ENCODE results near the gene SNRPD2.

The SNRPD2 gene

DNA sequence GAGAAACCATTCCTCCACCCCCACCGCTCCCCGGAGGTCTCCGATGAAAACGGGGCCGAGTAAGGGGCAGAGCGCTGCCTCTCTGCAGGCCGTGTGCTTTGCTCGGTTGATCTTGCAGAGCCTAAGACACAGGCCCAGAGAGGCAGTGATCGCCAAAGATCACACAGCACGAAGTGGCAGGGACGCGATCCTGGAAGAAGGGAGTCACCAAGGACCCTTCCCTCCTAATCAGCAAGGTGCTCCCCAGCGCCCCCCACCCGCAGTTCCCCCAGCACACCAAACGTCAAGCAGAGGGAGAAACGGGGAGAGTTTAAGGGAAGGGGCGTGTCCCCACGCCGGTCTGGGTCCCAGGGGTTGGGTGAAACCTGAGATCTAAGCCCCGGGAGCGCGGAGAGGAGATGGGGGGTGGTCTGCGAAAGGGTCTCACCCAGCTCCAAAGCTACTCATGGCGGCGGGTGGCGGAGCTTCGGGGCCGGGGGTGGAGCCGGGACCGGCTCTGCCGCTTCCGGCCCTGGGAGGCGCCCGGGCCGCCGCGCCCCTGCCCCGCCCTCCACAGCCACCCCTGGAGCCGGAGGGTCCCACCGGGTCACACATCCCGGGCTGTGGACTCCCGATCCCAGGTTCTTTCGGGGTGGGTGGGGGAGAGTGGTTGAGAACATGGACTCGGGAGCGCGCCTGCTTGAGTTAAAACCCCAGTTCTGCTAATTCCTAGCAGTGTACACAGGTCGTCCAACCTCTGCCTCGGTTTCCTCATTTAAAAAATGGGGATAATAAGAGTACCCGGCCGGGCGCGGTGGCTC is 52.6 kb downstream of the SNRPD2 start, which contains the start of gene EML2:
Gene EML2, minus strand, starts transcription at position 468 of the 800 bp plus-strand sequence. Its CDS starts 21 bp downstream, at position 447.
- no peaks in the 10 kb centered on the region for H3K9me3 ChIP-seq (ENCODE audit: insufficient read depth, low read depth, low read length)
- peaks cover 11% of the 10 kb centered on the region; the same call in 1 of the 2 replicates for H3K79me2 ChIP-seq (ENCODE audit: insufficient read depth, low read length)
- no peaks in the 10 kb centered on the region for H3K9me2 ChIP-seq (replicated peaks; ENCODE audit: low read depth, low read length)
- H3K36me3 ChIP-seq (ENCODE audit: insufficient read depth, low read length): no peaks in the 10 kb centered on the region
- peak within 1 kb of the TSS; percentile 83 for H3K9ac ChIP-seq (ENCODE audit: low read depth, low read length, poor library complexity, severe bottlenecking)
- H3K4me1 ChIP-seq (ENCODE audit: insufficient read depth, low read length, poor library complexity, severe bottlenecking): peaks cover 12% of the 10 kb centered on the region
- peak within 1 kb of the TSS; percentile 98 for H3K4me2 ChIP-seq (ENCODE audit: low read depth, low read length, poor library complexity, severe bottlenecking)
- H3F3A ChIP-seq (ENCODE audit: low read depth): peaks cover 5% of the 10 kb centered on the region; the same call in 1 of the 2 replicates
- H3K27me3 ChIP-seq (ENCODE audit: insufficient read depth, low read length, poor library complexity, severe bottlenecking): no peaks in the 10 kb centered on the region
- H3K4me3 ChIP-seq (ENCODE audit: low read length, poor library complexity, severe bottlenecking): peak within 1 kb of the TSS; percentile 86
- H2AFZ ChIP-seq (ENCODE audit: low read length): peak within 1 kb of the TSS; percentile 92
- TF ChIP-seq CTCF (conservative IDR thresholded peaks at IDR 0.05; ENCODE audit: low read length) (peak; percentile 57), EZH2phosphoT487 (IDR thresholded peaks at IDR 0.05; ENCODE audit: borderline replicate concordance) (no peak)
- H4K20me1 ChIP-seq (ENCODE audit: insufficient read depth, low read length, poor library complexity, severe bottlenecking): no peaks in the 10 kb centered on the region

DNA sequence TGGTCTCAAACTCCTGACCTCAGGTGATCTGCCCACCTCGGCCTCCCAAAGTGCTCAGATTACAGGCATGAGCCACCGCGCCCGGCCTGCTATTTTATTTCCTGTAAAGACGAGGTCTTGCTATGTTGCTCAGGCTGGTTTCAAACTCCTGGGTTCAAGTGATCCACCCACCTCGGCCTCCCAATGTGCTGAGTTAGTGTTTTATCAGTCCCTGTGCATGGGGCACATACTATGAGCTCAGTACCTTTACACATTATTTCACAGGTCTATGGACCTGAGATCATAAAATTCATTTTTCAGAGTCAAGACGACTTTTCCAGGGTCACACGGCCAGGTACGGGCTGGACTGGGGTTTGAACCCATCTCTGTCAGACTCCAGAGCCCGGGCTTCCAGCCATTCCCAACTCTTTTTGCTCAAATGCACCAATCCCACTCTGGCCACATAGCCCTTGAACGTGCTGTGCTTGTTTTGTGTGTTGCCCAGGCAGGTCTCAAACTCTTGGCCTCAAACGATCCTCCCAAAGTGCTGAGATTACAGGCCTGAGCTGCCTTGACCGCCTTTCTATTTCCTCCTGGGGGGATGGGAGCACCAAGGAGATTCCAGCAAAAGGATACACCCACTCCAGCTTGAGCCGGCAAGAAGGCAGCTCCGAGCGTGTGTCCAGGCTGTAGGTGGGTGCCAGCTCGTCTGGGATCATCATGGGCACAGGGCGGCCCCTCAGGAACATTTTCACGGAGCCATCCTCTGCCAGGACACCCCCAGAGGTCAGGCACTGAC is 53.7 kb downstream of the SNRPD2 start:
- Histone ChIP-seq H2AFZ (ENCODE audit: low read length) (no peak overlapping the region), H3K36me3 (ENCODE audit: insufficient read depth, low read length) (no peaks in the 10 kb centered on the region), H3K4me2 (ENCODE audit: low read depth, low read length, poor library complexity, severe bottlenecking) (peak overlapping the region; percentile 98), H3K9me2 (replicated peaks; ENCODE audit: low read depth, low read length) (no peaks in the 10 kb centered on the region), H3K9ac (ENCODE audit: low read depth, low read length, poor library complexity, severe bottlenecking) (peak overlapping the region; percentile 83), H3F3A (ENCODE audit: low read depth) (0 out of 2 replicates have a peak, but pooled peaks cover 5% of the 10 kb centered on the region), H4K20me1 (ENCODE audit: insufficient read depth, low read length, poor library complexity, severe bottlenecking) (no peaks in the 10 kb centered on the region), H3K79me2 (ENCODE audit: insufficient read depth, low read length) (peaks cover 11% of the 10 kb centered on the region; the same call in 1 of the 2 replicates), H3K9me3 (ENCODE audit: insufficient read depth, low read depth, low read length) (no peaks in the 10 kb centered on the region), H3K4me1 (ENCODE audit: insufficient read depth, low read length, poor library complexity, severe bottlenecking) (peaks cover 12% of the 10 kb centered on the region), H3K27me3 (ENCODE audit: insufficient read depth, low read length, poor library complexity, severe bottlenecking) (no peaks in the 10 kb centered on the region), H3K4me3 (ENCODE audit: low read length, poor library complexity, severe bottlenecking) (peak overlapping the region; percentile 86)
- no peak for TF ChIP-seq CTCF (conservative IDR thresholded peaks at IDR 0.05; ENCODE audit: low read length)
- no peak for TF ChIP-seq EZH2phosphoT487 (IDR thresholded peaks at IDR 0.05; ENCODE audit: borderline replicate concordance)

Data from Loucy (cell line).